ENCODE results near the gene RNF20. TPM values are rescaled to one million over a fixed set of nuclear protein-coding genes. Genes with fewer than 3 reads are reported as not detected.

Gene RNF20
- total and polyA plus RNA-seq, 2 of the 13 experiments (the other 11 are each of a cell fraction or from before 2014, with no cell fraction given), result 12.7 to 37.6 TPM

- Histone ChIP-seq H2AFZ (ENCODE audit: low read length) (no peak overlapping the region), H3K27me3 (ENCODE audit: control insufficient read depth in 1 of 2, insufficient read depth in 2 of 2, low read length in 2 of 2) (no peaks in the 10 kb centered on the region), H4K20me1 (ENCODE audit: insufficient read depth, low read length) (no peaks in the 10 kb centered on the region), H3K27ac (ENCODE audit: extremely low read length, insufficient read depth, low read length) (no peak overlapping the region), H3K4me1 (ENCODE audit: insufficient read depth, low read length) (no peaks in the 10 kb centered on the region), H3K4me2 (ENCODE audit: low read depth, low read length) (no peak overlapping the region), H3K9ac (ENCODE audit: insufficient read depth, low read depth, low read length) (no peak overlapping the region), H3K36me3 (replicated peaks in 1 of 2; ENCODE audit: control insufficient read depth in 1 of 2, insufficient read depth in 2 of 2, low read length in 2 of 2) (no peaks in the 10 kb centered on the region), H3K9me3 (ENCODE audit: low read length) (no peaks in the 10 kb centered on the region), H3K4me3 (replicated peaks in 1 of 3; ENCODE audit: insufficient read depth in 1 of 3, low read depth in 2 of 3, low read length in 3 of 3) (no peak overlapping the region), H3K79me2 (ENCODE audit: insufficient read depth, low read length) (no peaks in the 10 kb centered on the region)
- no peak for FAIRE-seq
- TF ChIP-seq JDP2 (CRISPR knock-in tag; IDR thresholded peaks at IDR 0.05; ENCODE audit: borderline replicate concordance) (no peak), HNF1A (IDR thresholded peaks at IDR 0.05; ENCODE audit: low read depth) (no peak), HNF1A (CRISPR knock-in tag; IDR thresholded peaks at IDR 0.05; ENCODE audit: borderline replicate concordance) (no peak), KLF9 (CRISPR knock-in tag; IDR thresholded peaks at IDR 0.05; ENCODE audit: low read depth) (no peak), USF2 (IDR thresholded peaks at IDR 0.05; ENCODE audit: low read depth, low read length) (no peak), USF2 (CRISPR knock-in tag; IDR thresholded peaks at IDR 0.05; ENCODE audit: borderline replicate concordance) (no peak), TOE1 (CRISPR knock-in tag; IDR thresholded peaks at IDR 0.05) (no peak), ZZZ3 (CRISPR knock-in tag; IDR thresholded peaks at IDR 0.05; ENCODE audit: borderline replicate concordance) (no peak), SSRP1 (CRISPR knock-in tag; IDR thresholded peaks at IDR 0.05) (no peak), ZNF766 (CRISPR knock-in tag; IDR thresholded peaks at IDR 0.05; ENCODE audit: borderline replicate concordance) (no peak), DRAP1 (CRISPR knock-in tag; IDR thresholded peaks at IDR 0.05) (no peak)
- 24% methylated on average over 5 of the region's 5 CpGs for WGBS (ENCODE audit: low lambda C conversion rate)
- no peak for ATAC-seq
- POLR2A ChIA-PET, result no interaction called here
- CTCF ChIA-PET (ENCODE audit: low intra/inter-chr PET ratio, low total read pairs), result no interaction called here
- peak; percentile 3 for DNase-seq (ENCODE audit: low spot score)
- in situ Hi-C loops (cut with HindIII; ENCODE audit: extremely low pct_ligation_motif_present, low pct_unique_long_range_greater_than_20kb), result no loop called here
- intact Hi-C loops (cut with micrococcal nuclease; ENCODE audit: unreplicated experiment), result no loop called here
- no TSS peak for BruUV-seq (replicated peaks)
Observed at GRCh38 chr9:101586651-101587050, 53.0 kb downstream of the RNF20 start.

Measured in HepG2 (cell line).